Motor neuron (in vitro differentiated cells): ENCODE measurements around the gene NFATC1. TPM values are rescaled to one million over a fixed set of nuclear protein-coding genes. Genes with fewer than 3 reads are reported as not detected.
A peak's percentile ranks its signal among the peaks of the same experiment; 100 is the strongest.

Experiments used
- ATAC-seq, 8 experiments: fragments of 200-7000 bp; cut with Tn5 transposase; replicated peaks in 6 of 8; 2 replicates each; pipeline ENCODE4 v1.8.0; 2021; ENCODE audit warnings: mild to moderate bottlenecking in 8 of 8, moderate library complexity in 8 of 8
- H3K27ac ChIP-seq, 2 donors: fragments of 250-450 bp; sonication (Bioruptor Pico); 2 replicates each; pipeline ENCODE4 v1.9.0; 2021; ENCODE audit warnings: antibody characterized with exemption in 2 of 2, mild to moderate bottlenecking in 2 of 2, moderate library complexity in 1 of 2
- H3K4me1 ChIP-seq, 2 donors: fragments of 250-450 bp; sonication (Bioruptor Pico); replicated peaks in 1 of 2; 2 replicates each; pipeline ENCODE4 v1.6.1; 2021; ENCODE audit warnings: antibody characterized with exemption in 2 of 2, mild to moderate bottlenecking in 2 of 2, moderate library complexity in 1 of 2
- H3K4me3 ChIP-seq, 5 donors: fragments of 250-450 bp; sonication (Bioruptor Pico); 2 replicates each; pipeline ENCODE4 v1.9.0; 2021; ENCODE audit warnings: antibody characterized with exemption in 5 of 5, mild to moderate bottlenecking in 5 of 5, moderate library complexity in 4 of 5
- WGBS, 10 experiments: fragments of 450-650 bp; shearing (Covaris generic); methylation state at CpG; one replicate each; pipeline ENCODE4 v1.0.0; 2022; 5-methylcytosine and 5-hydroxymethylcytosine counted together
- in situ Hi-C, 9 experiments: fragments of 400-800 bp; cut with MboI; loops; one replicate each; pipeline ENCODE4 v1.15.0; 2021; ENCODE audit warnings: low sequenced_read_pairs in 9 of 9, low pct_unique_long_range_greater_than_20kb in 2 of 9; ENCODE audit not compliant: unreplicated experiment in 9 of 9
- total RNA-seq, 8 experiments: library from RNA; unstranded; fragments of 300-600 nt; gene quantifications; 2 replicates each; pipeline versions ENCODE4 v1.2.3 to v1.2.4, GENCODE V29; 2022

Gene NFATC1
- total RNA-seq, 8 experiments from 2014 or later, result 0.23 to 21.6 (median 2.3) TPM

- Histone ChIP-seq H3K4me1 (peaks cover 0 to 28% of the 10 kb centered on the region in 2 donors), H3K27ac (no peak overlapping the region), H3K4me3 (no peak overlapping the region)
- 5 to 93% (median 33%) methylated on average over 1 to 29 of the region's 46 CpGs for WGBS, 10 experiments
- peak in 5 of 8 experiments; percentile 32 to 58 (median 47) for ATAC-seq
- in situ Hi-C loops, result no loop called here
Observed at GRCh38 chr18:79507546-79508480, 112.1 kb downstream of the NFATC1 start.

DNA sequence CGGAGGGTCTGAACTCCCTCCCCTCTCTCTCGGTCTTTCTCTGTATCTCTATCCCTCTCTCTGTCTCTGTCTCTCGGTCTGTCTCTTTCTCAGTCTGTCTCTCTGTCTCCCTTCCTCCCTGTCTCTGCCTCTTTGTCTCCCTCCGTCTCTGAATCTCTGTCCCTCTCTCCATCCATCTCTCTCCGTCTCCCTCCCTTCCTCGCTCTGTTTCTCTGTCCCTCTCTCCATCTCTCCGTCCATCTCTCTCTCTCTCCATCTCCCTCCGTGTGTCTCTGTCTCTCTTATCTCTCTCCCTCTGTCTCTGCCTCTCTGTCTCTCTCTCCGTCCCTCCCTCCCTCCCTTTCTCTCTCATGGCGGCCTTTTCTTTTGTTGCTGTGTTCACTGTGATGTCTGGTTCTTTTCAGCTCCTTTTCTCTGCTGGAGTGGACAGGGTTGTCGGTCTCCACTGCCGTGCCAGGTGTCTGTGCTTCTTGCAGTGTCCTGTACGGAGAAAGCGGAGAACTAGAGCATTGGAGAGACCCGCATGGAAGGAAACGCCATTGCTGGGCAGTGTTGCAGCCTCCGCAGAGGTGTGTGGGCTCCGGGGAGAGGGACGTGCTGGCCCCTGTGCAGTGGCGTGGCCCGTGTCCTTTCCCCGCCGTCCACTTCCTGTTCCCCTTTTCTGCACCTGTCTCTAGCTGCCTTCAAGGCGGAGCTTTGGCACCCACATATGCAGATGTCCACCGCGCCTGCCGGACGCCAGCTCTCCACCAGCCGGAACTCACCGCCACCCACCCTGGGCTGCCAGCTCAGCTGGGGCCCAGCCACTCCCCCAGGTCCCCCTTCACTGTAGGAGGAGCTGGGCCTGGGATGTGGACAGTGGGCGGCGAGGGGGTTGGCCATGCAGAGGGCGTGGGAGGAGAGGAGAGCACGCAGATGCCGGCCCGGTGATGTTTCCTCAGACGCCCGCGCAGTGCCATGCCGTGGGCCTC, 113.1 kb downstream of the NFATC1 start:
- Histone ChIP-seq H3K4me3 (no peak overlapping the region), H3K4me1 (peaks cover 0 to 28% of the 10 kb centered on the region in 2 donors), H3K27ac (no peak overlapping the region)
- WGBS, 10 experiments, result 50 to 100% (median 70%) methylated on average over 2 to 13 of the region's 40 CpGs
- in situ Hi-C loops, result no loop called here
- ATAC-seq, result peak in 2 of 8 experiments; percentile 24 to 25

DNA sequence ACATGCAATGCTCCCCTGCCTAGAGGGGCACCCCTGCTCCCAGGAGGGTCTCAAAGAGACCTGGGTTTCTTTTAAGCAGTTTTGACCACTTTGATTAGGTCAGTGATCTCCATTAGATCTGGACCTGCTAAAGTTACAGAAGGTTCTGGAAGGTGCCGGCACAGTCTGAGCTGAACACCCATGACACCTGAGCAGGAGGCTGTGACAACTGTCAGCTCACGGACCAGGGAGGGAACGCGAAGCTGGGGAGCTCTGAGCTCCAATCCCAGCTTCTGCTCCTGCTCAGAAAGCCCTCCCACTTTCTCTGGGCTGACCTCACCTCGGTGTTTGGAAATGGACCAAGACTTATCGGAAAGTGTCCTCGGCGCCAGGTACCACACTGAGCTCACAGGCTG, 113.8 kb downstream of the NFATC1 start:
- WGBS, 10 experiments, result 80 to 100% (median 95%) methylated on average over 1 to 8 of the region's 8 CpGs; no CpG with 5 or more reads in 3 of the 10 experiments
- in situ Hi-C loops, result no loop called here
- Histone ChIP-seq H3K27ac (no peak overlapping the region), H3K4me3 (no peak overlapping the region), H3K4me1 (peaks cover 0 to 28% of the 10 kb centered on the region in 2 donors)
- no peak for ATAC-seq

GRCh38 chr18:79510046-79510685, 114.4 kb downstream of the NFATC1 start:
- Histone ChIP-seq H3K27ac (no peak overlapping the region), H3K4me1 (peaks cover 0 to 28% of the 10 kb centered on the region in 2 donors), H3K4me3 (no peak overlapping the region)
- in situ Hi-C loops, result no loop called here
- no peak for ATAC-seq
- 77 to 100% (median 88%) methylated on average over 1 to 14 of the region's 20 CpGs; no CpG with 5 or more reads in 2 of the 10 experiments for WGBS, 10 experiments

DNA sequence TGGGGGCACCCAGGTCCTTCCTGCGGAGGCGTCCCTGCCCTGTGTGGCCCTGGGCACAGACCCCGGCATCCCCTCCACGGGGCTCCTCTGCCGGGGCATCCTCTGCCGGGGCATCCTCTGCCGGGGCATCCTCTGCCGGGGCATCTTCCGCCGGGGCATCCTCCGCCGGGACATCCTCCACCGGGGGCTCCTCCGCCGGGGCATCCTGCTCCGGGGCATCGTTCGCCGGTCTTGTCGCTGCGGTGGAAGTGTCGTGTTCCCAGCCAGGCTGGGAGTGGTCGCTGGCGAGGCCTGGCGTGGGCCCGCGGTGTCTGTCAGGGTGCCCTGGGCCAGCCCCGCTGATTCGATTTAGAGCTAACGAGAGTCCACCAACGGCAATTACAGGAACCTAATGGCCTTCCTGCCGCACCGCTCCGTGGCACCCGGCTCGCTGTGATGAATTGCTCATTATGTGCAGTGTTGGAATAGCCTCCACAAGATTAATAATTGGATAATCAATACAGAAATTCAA, 115.1 kb downstream of the NFATC1 start:
- H3K27ac ChIP-seq, result peak overlapping the region in 1 of 2 donors; percentile 37
- WGBS, 10 experiments, result 76 to 100% (median 83%) methylated on average over 2 to 10 of the region's 36 CpGs; no CpG with 5 or more reads in 5 of the 10 experiments
- peaks cover 0 to 28% of the 10 kb centered on the region in 2 donors for H3K4me1 ChIP-seq
- no peak overlapping the region for H3K4me3 ChIP-seq
- in situ Hi-C loops, result no loop called here
- peak in 5 of 8 experiments; percentile 53 to 87 (median 68) for ATAC-seq

- ATAC-seq, result peak in 1 of 8 experiments; percentile 45
- in situ Hi-C loops, result no loop called here
Observed at GRCh38 chr18:79511271-79511670, 115.5 kb downstream of the NFATC1 start.

GRCh38 chr18:79511671-79512301, 116.1 kb downstream of the NFATC1 start:
- WGBS, 10 experiments, result 60 to 100% (median 80%) methylated on average over 1 to 6 of the region's 32 CpGs; no CpG with 5 or more reads in 5 of the 10 experiments
- in situ Hi-C loops, result no loop called here
- peaks cover 0 to 25% of the 10 kb centered on the region in 2 donors for H3K4me1 ChIP-seq
- no peak for ATAC-seq
- no peak overlapping the region for H3K4me3 ChIP-seq
- peak overlapping the region in 1 of 2 donors; percentile 40 for H3K27ac ChIP-seq

More at GRCh38 chr18:79511271-79511670, 115.5 kb downstream of the NFATC1 start:
- Histone ChIP-seq H3K4me3 (no peak overlapping the region), H3K4me1 (peaks cover 0 to 28% of the 10 kb centered on the region in 2 donors), H3K27ac (peak overlapping the region in 1 of 2 donors; percentile 40)
- WGBS, 10 experiments, result 73 to 100% (median 86%) methylated on average over 1 to 8 of the region's 21 CpGs; no CpG with 5 or more reads in 4 of the 10 experiments

DNA sequence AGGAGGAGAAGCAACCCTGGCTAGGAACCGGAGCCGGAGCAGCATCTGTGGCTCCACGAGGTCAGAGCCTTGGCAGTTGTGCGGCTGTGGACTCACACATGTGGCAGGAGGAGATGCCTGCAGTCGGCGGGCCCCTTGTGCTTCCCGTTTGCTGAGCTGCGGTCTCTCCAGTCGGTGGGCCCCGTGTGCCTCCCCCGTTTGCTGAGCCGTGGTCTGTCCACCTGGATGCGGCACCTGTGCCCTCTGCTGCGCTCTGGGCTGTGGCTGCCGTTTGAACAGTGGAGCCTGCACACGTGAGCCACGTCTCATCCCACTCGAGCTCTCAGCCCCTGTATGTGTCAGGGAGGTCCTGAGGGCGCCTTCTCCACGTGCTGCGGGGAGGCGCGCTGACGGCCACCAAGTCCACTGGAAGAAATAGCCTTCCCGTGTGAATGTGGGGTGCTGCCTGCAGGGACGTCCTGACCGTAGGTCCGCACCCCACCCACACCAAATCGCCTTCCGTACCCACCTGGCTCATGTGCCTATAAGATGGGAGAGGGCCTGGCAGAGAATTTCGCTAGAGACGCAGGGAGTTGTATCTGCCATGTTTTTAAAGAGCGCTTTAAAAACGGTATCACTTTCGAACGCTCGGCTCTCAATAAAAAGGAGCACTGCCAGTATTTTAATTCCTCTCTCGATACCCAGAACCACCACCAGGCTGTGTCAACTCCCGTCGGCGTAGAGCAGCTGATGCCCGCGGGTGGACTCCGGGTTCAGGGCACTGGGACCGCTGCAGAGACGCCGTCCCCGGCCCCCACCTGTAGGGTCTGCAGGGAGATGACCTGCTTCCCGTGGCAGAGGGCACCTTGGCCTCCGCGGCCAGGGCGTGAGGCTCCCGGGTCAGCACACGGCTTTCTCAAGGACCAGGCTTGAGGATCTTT, 117.0 kb downstream of the NFATC1 start:
- in situ Hi-C loops, result no loop called here
- 78 to 99% (median 86%) methylated on average over 1 to 13 of the region's 54 CpGs; no CpG with 5 or more reads in 5 of the 10 experiments for WGBS, 10 experiments
- Histone ChIP-seq H3K4me1 (peaks cover 0 to 16% of the 10 kb centered on the region in 2 donors), H3K27ac (no peak overlapping the region), H3K4me3 (no peak overlapping the region)
- no peak for ATAC-seq

DNA sequence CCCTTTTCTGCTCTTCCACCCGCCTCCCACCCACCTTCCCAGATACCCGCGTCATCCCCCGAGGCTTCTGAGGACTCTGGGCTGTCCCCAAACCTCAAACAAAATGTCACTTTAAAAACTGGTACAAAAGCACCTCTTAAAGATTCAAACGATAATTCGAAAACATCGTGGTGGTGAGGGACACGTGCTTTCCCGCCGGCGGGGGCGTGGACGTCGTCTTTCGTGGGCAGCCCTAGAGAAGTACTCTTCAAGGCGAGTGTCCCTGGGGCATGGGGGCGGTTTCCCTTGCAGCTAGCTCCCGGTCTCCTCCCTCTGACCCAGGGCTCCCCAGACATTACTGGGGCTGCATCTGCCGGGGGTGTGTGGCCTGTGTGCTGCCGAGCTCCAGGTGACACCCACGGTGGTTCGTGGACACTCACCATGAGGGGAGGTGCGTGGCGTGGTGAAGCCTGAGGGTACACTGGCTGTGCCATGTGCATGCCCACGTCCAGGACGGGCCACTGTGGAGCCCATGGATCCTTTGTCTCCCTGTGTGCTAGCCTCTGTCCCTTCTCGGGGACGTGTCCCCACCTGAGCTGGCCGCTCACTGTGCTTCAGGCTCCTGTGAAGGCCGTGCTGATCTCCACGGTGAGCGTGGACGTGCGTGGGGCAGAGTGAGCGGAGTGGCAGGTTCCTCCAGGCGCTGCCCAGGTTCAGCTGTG, 117.8 kb downstream of the NFATC1 start:
- no peak for ATAC-seq
- Histone ChIP-seq H3K4me1 (peaks cover 0 to 10% of the 10 kb centered on the region in 2 donors), H3K27ac (no peak overlapping the region), H3K4me3 (no peak overlapping the region)
- in situ Hi-C loops, result no loop called here
- WGBS, 10 experiments, result 60 to 100% (median 87%) methylated on average over 1 to 19 of the region's 36 CpGs; no CpG with 5 or more reads in 5 of the 10 experiments

DNA sequence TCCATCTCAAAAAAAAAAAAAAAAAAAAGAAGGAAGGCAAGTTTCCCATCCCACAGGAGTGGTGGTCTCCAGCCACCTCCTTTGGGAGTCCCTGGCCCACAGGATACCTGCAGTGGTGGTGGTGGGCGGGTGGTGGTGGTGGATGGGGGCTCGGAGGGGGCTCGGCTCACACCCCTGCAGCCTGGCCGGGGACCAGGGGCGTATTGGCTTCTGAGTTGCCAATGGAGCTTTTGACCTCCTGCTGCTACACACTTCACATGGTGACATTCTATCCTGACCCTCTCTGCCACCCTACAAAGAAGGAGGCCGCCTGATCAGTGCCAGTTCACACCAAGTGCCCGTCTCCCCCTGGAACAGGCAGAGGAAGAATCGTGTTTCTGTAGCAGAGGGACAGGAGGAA, 119.6 kb downstream of the NFATC1 start:
- WGBS, 10 experiments, result 95% methylated on average over 3 of the region's 8 CpGs; no CpG with 5 or more reads in 9 of the 10 experiments
- in situ Hi-C loops, result no loop called here
- no peak overlapping the region for H3K4me3 ChIP-seq
- no peak overlapping the region for H3K27ac ChIP-seq
- peaks cover 0 to 10% of the 10 kb centered on the region in 2 donors for H3K4me1 ChIP-seq
- no peak for ATAC-seq
